Suprapubic skin (tissue), 4 donors: ENCODE data around the gene PLEKHF1. TPM values are rescaled to one million over a fixed set of nuclear protein-coding genes. Genes with fewer than 3 reads are reported as not detected.
A peak's percentile ranks its signal among the peaks of the same experiment; 100 is the strongest.

Source experiments
- DNase-seq, 2 donors: peaks; one replicate each; pipeline ENCODE4 v3.0.0-alpha.2; 2019; ENCODE audit warnings: low spot score in 2 of 2
- H3K27ac ChIP-seq: fragments of 200-600 bp; sonication (generic); one replicate; pipeline ENCODE4 v1.5.1; 2019
- H3K27me3 ChIP-seq: fragments of 200-600 bp; sonication (generic); one replicate; pipeline ENCODE4 v1.5.1; 2019
- H3K36me3 ChIP-seq: fragments of 200-600 bp; sonication (generic); one replicate; pipeline ENCODE4 v1.5.1; 2019
- H3K4me1 ChIP-seq: fragments of 200-600 bp; sonication (generic); one replicate; pipeline ENCODE4 v1.5.1; 2019
- H3K4me3 ChIP-seq: fragments of 200-600 bp; sonication (generic); one replicate; pipeline ENCODE4 v1.5.1; 2019; ENCODE audit warnings: mild to moderate bottlenecking
- H3K9me3 ChIP-seq: fragments of 200-600 bp; sonication (generic); one replicate; pipeline ENCODE4 v1.5.1; 2019
- EP300 ChIP-seq: sonication (generic); formaldehyde crosslinking; IDR thresholded peaks from one replicate; pipeline ENCODE4 v1.6.1; 2017; ENCODE audit warnings: antibody characterized with exemption
- POLR2A ChIP-seq, 2 donors: fragments of 450-650 bp; IDR thresholded peaks; one replicate each; pipeline ENCODE4 v1.6.1; 2017; ENCODE audit warnings: antibody characterized with exemption in 2 of 2, mild to moderate bottlenecking in 2 of 2, moderate library complexity in 2 of 2
- POLR2AphosphoS5 ChIP-seq, 3 donors: sonication (generic); formaldehyde crosslinking; IDR thresholded peaks; one replicate each; pipeline ENCODE4 v1.6.1; 2017; ENCODE audit warnings: antibody characterized with exemption in 3 of 3
- WGBS: methylation state at CpG from one replicate; pipeline ENCODE4 v1.1.5; 2018; 5-methylcytosine and 5-hydroxymethylcytosine counted together
- total RNA-seq, 4 donors: library from RNA; depleted of rRNA; stranded (reverse); fragments of >200 nt; gene quantifications; one replicate each; pipeline ENCODE4 v1.1.0, GENCODE V29; 2016
- TF ChIP-seq, protein P1 (sequence below), 2 donors: fragments of 200-600 bp in 1 of 2; fragments of 450-650 bp in 1 of 2; sonication (generic) in 1 of 2; IDR thresholded peaks; one replicate each; pipeline ENCODE4 v1.5.1; 2016 to 2019; ENCODE audit warnings: antibody characterized with exemption in 2 of 2, mild to moderate bottlenecking in 1 of 2, moderate library complexity in 1 of 2

The PLEKHF1 gene
- total RNA-seq, 4 donors from 2014 or later, result 4.5 to 18.8 (median 9.7) TPM

DNA sequence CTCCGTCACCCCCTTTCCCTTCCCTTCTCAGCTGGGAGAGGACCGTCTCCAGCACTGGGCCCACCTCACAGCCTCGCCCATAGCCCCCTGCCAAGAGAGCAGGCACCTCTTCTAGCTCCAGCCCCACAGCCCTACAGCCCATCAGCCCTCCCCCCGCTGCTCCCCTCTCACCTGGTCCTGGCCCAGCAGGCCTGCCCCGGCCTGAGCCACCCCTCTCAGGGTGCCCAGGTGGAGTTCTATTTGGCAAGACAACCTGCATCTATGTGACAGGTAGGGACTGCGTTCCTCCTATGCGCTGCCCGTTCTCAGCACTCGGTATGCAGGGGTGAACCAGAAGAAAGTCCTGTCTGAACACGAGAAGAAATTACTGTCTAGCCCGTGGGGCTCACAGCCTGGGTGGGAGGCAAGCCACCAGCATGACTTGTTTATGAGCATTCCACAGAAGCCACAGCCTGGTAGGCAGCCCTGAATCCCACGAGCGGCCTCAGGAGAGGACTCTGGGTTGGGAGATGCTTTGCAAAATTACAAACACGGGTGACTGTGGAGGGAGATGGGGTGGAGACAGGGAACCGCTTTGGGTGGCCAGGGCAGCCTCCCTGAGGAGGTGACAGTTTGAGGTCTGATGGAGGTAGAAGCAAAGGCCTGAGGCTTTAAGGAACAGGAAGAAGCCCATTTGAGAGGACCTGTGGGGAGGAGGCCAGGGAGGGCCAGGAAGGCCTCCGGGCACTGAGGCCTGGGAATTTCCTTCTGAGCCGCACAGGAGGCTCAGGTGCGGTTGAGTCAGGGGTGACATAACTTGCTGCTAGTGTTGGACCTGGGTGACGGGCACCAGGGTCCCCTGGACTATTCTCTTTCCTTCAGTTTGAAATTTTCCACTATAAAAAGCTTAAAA is 1.2 kb upstream of the PLEKHF1 start:
- peak overlapping the region; percentile 74 for H3K4me3 ChIP-seq
- no peaks in the 10 kb centered on the region for H3K9me3 ChIP-seq
- peaks cover 81% of the 10 kb centered on the region for H3K4me1 ChIP-seq
- no peaks in the 10 kb centered on the region for H3K27me3 ChIP-seq
- TF ChIP-seq EP300 (no peak), POLR2A (IDR thresholded peaks at IDR 0.05) (no peak), POLR2AphosphoS5 (IDR thresholded peaks at IDR 0.05) (no peak)
- TF ChIP-seq, protein P1, sequence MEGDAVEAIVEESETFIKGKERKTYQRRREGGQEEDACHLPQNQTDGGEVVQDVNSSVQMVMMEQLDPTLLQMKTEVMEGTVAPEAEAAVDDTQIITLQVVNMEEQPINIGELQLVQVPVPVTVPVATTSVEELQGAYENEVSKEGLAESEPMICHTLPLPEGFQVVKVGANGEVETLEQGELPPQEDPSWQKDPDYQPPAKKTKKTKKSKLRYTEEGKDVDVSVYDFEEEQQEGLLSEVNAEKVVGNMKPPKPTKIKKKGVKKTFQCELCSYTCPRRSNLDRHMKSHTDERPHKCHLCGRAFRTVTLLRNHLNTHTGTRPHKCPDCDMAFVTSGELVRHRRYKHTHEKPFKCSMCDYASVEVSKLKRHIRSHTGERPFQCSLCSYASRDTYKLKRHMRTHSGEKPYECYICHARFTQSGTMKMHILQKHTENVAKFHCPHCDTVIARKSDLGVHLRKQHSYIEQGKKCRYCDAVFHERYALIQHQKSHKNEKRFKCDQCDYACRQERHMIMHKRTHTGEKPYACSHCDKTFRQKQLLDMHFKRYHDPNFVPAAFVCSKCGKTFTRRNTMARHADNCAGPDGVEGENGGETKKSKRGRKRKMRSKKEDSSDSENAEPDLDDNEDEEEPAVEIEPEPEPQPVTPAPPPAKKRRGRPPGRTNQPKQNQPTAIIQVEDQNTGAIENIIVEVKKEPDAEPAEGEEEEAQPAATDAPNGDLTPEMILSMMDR (IDR thresholded peaks at IDR 0.05), result no peak
- H3K27ac ChIP-seq, result peak overlapping the region; percentile 85
- 51% methylated on average over 16 of the region's 19 CpGs for WGBS
- H3K36me3 ChIP-seq, result no peaks in the 10 kb centered on the region
- DNase-seq, result peak in 1 of 2 donors; percentile 65

DNA sequence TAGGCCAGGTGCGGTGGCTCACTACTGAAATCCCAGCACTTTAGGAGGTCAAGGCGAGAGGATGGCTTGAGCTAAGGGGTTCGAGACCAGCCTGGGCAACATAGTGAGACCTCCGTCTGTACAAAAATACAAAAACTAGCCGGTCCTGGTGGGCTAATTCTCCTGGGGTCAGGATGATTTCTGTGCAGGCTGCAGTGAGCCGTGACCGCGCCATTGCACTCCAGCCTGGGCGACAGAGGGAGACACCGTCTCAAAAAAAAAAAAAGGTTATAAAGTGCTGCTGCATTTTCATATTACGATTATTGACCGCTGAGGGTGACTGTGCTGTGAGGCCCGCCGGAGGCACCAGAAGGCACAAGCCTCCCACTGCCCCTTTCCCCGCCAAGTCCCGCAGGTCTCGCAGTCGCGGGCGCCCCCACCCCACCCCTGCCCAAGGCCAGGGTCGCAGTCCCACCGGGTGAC is 477 bp upstream of the PLEKHF1 start:
- Histone ChIP-seq H3K36me3 (no peaks in the 10 kb centered on the region), H3K27ac (peak overlapping the region; percentile 85), H3K27me3 (no peaks in the 10 kb centered on the region), H3K4me3 (peak overlapping the region; percentile 74), H3K9me3 (no peaks in the 10 kb centered on the region), H3K4me1 (peaks cover 88% of the 10 kb centered on the region)
- no peak for DNase-seq
- WGBS, result 22% methylated on average over 14 of the region's 22 CpGs
- TF ChIP-seq EP300, result no peak
- no peak for TF ChIP-seq POLR2A (IDR thresholded peaks at IDR 0.05)
- TF ChIP-seq, protein P1 (IDR thresholded peaks at IDR 0.05), result no peak
- no peak for TF ChIP-seq POLR2AphosphoS5 (IDR thresholded peaks at IDR 0.05)

DNA sequence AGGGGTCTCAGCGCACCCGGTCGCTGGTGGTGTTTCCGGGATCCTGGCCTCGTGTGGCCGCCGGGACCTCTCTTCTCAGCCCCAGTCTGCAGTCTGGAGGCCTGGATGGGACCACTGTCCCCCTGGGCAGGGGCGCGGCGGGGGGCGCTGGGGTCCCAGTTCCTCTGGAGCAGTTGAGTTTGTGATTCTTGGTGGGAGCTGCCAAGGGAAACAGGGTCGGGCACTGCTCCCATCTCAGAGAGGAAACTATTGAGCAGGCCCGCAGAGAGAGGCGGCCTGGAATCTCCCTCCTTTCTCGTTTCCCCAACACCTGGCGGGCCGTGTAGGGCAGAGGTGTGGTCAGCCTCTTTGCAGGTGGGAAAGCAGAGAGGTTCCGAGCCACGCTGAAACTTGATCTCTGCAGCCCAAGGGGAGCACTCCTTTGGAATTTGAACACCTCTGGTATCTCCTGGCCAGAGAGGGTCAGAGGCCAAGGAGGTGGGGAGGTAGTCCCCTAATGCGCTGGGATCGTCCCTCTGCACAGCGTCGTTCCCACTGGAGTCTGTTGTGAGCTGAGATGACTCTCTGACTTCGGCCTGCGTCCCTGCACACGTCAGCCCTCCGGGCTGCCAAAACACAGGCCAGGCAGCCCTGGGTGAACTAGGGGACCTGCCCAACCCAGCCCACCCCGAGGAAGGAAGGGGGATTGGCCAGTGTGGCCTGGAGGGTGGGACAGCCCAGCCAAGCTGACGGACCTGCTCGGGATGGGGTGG is 741 bp downstream of the PLEKHF1 start:
- WGBS, result 0% methylated on average over 1 of the region's 30 CpGs
- TF ChIP-seq EP300 (no peak), POLR2AphosphoS5 (IDR thresholded peaks at IDR 0.05) (no peak), POLR2A (IDR thresholded peaks at IDR 0.05) (peak in 1 of 2 donors; percentile 53)
- TF ChIP-seq, protein P1 (IDR thresholded peaks at IDR 0.05), result no peak
- peak in 1 of 2 donors; percentile 81 for DNase-seq
- Histone ChIP-seq H3K9me3 (no peaks in the 10 kb centered on the region), H3K4me1 (peaks cover 85% of the 10 kb centered on the region), H3K4me3 (peak overlapping the region; percentile 74), H3K27me3 (no peaks in the 10 kb centered on the region), H3K36me3 (no peaks in the 10 kb centered on the region), H3K27ac (peak overlapping the region; percentile 85)

DNA sequence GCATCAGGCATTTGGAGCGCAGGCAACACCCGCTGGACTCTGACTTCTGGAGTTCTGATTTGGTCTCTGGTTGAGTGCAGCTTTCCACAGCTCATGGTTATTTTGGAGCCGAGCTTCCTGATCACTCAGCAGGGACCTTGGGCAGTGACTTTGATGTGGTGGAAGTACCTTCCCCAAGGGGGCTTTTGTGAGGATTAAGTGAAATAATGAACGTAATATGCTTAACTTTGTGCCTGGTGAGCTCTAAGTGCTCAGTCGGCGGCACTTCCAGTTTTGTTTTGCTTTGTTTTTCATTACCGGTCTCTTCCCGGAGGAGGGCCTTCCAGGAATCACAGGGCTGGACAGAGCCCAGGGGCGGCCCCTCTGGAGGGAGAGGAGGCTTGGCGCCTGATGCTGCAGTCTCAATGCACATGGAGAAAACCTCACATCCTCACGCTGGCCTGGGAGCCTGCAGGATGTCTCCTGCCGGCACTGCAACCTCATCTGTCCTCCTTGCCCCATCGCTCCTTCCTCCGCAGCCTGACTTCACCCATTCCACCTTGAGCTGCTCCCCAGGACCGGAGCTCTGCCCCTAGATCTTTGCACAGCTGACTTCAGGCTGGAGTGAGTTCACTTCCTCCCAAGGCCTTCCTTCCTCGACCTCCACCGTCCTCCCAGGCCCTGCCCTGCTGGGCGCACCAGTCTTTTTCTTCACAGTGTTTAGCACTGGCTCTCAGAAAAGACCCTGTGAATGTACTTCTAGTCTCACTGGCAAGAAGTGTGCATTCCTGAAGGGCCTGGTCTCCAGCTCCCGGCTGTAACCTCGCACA is 1.5 kb downstream of the PLEKHF1 start:
- Histone ChIP-seq H3K4me1 (peaks cover 84% of the 10 kb centered on the region), H3K9me3 (no peaks in the 10 kb centered on the region), H3K27me3 (no peaks in the 10 kb centered on the region), H3K4me3 (peak overlapping the region; percentile 74), H3K27ac (peak overlapping the region; percentile 85), H3K36me3 (no peaks in the 10 kb centered on the region)
- WGBS, result 19% methylated on average over 18 of the region's 20 CpGs
- DNase-seq, result peak in 1 of 2 donors; percentile 85
- TF ChIP-seq EP300, result no peak
- TF ChIP-seq POLR2AphosphoS5 (IDR thresholded peaks at IDR 0.05), result no peak

DNA sequence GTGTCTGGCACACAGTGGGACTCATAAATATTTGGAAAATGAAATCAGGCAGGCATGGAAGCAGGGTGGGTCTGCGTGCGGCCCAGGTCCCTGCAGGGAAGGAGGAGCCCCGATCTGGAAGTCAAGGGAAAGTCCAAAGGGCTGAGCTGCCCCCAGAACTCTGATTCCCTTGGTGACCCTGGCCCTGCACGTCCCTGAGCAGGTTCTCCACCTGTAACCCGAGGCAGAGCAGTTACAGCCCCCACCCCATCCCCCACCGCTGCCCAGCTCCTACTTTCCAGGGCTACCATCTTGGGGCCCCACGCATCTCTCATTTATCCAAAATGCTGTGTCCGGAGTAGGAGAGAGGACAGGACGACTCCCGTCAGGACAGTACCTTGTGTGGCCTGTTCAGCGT is 2.1 kb downstream of the PLEKHF1 start:
- no peaks in the 10 kb centered on the region for H3K27me3 ChIP-seq
- H3K36me3 ChIP-seq, result no peaks in the 10 kb centered on the region
- no peak for DNase-seq
- TF ChIP-seq, protein P1 (IDR thresholded peaks at IDR 0.05), result no peak
- peak overlapping the region; percentile 74 for H3K4me3 ChIP-seq
- H3K4me1 ChIP-seq, result peaks cover 83% of the 10 kb centered on the region
- peak overlapping the region; percentile 6 for H3K27ac ChIP-seq
- WGBS, result 68% methylated on average over 11 of the region's 11 CpGs
- H3K9me3 ChIP-seq, result no peaks in the 10 kb centered on the region
